Left ventricle myocardium inferior (tissue), 1 donor: Measurements from ENCODE around the gene RBFOX2. TPM values are rescaled to one million over a fixed set of nuclear protein-coding genes. Genes with fewer than 3 reads are reported as not detected.

Experiments used
- DNase-seq: peaks from one replicate; pipeline ENCODE4 v3.0.0-alpha.2; 2020
- H3K27ac ChIP-seq: fragments of 200-600 bp; replicated peaks from 2 replicates; pipeline ENCODE4 v1.8.0; 2021
- H3K27me3 ChIP-seq: fragments of 200-600 bp; 2 replicates; pipeline ENCODE4 v1.8.0; 2021; ENCODE audit warnings: low read depth
- H3K36me3 ChIP-seq: fragments of 200-600 bp; 2 replicates; pipeline ENCODE4 v1.8.0; 2021
- H3K4me1 ChIP-seq: fragments of 200-600 bp; 2 replicates; pipeline ENCODE4 v1.8.0; 2021
- H3K4me3 ChIP-seq: fragments of 200-600 bp; 2 replicates; pipeline ENCODE4 v1.8.0; 2021; ENCODE audit warnings: mild to moderate bottlenecking, moderate library complexity
- H3K9me3 ChIP-seq: fragments of 200-600 bp; replicated peaks from 2 replicates; pipeline ENCODE4 v1.8.0; 2021
- CTCF ChIP-seq: fragments of 200-600 bp; IDR thresholded peaks from 2 replicates; pipeline ENCODE4 v1.8.0; 2021; ENCODE audit warnings: antibody characterized with exemption, mild to moderate bottlenecking, borderline replicate concordance
- intact Hi-C: fragments of 100-400 bp; cut with micrococcal nuclease; formaldehyde crosslinking; loops from one replicate; pipeline ENCODE4 v1.11.0; 2022
- total RNA-seq: library from RNA; stranded (reverse); fragmentation: NEBNext Ultra II Directional; extraction: Animal tissue kit (Norgen Biotek cat#: 25700); gene quantifications from one replicate; pipeline ENCODE4 v1.2.1, GENCODE V29; 2021
- donor health status: DM: no; HTN: yes; CAD: no; lungs with severe emphysema.

RBFOX2 gene
- total RNA-seq, 1 donor from 2014 or later = 75.4 TPM

- no peak for DNase-seq
- Histone ChIP-seq H3K4me3 (no peak overlapping the region), H3K4me1 (peaks cover 1% of the 10 kb centered on the region), H3K27ac (no peak overlapping the region), H3K36me3 (no peaks in the 10 kb centered on the region), H3K9me3 (no peaks in the 10 kb centered on the region), H3K27me3 (no peaks in the 10 kb centered on the region)
- intact Hi-C loops = no loop called here
- TF ChIP-seq CTCF = no peak
These were observed 301.7 kb downstream of the RBFOX2 start for GRCh38 chr22:35726933-35727332.

DNA sequence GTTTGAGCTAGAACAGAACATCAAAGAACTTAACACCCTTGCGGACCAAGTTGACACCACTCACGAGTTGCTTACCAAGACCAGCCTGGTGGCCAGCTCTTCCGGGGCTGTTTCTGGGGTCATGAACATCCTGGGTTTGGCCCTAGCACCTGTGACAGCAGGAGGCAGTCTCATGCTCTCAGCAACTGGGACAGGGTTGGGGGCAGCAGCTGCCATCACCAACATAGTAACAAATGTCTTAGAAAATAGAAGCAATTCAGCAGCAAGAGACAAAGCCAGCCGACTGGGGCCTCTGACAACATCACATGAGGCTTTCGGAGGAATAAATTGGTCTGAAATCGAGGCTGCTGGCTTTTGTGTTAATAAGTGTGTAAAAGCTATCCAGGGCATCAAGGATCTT is 302.2 kb downstream of the RBFOX2 start:
- H3K4me3 ChIP-seq = no peak overlapping the region
- H3K36me3 ChIP-seq = no peaks in the 10 kb centered on the region
- H3K9me3 ChIP-seq = no peaks in the 10 kb centered on the region
- TF ChIP-seq CTCF = no peak
- H3K4me1 ChIP-seq = peaks cover 5% of the 10 kb centered on the region
- no peak for DNase-seq
- no peak overlapping the region for H3K27ac ChIP-seq
- no peaks in the 10 kb centered on the region for H3K27me3 ChIP-seq
- intact Hi-C loops = no loop called here

DNA sequence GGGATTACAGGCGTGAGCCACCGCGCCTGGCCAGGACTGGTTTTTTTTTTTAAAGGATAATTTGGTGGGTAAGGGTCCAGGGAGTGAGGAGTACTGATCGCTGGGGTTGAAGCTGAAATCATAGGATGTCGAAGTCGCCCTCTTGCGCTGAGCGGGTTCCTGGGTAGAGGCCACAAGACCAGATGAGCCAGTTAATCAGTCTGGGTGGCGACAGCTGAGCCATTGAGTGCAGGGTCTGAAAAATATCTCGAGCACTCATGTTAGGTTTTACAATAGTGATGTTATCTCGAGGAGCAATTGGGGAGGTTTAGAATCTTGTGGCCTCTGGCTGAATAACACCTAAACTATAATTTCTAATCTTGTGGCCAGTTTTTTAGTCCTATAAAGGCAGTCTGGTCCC is 303.1 kb downstream of the RBFOX2 start:
- no peak for DNase-seq
- intact Hi-C loops = no loop called here
- Histone ChIP-seq H3K27me3 (no peaks in the 10 kb centered on the region), H3K27ac (no peak overlapping the region), H3K4me3 (no peak overlapping the region), H3K9me3 (no peaks in the 10 kb centered on the region), H3K4me1 (peaks cover 5% of the 10 kb centered on the region), H3K36me3 (no peaks in the 10 kb centered on the region)
- TF ChIP-seq CTCF = no peak

DNA sequence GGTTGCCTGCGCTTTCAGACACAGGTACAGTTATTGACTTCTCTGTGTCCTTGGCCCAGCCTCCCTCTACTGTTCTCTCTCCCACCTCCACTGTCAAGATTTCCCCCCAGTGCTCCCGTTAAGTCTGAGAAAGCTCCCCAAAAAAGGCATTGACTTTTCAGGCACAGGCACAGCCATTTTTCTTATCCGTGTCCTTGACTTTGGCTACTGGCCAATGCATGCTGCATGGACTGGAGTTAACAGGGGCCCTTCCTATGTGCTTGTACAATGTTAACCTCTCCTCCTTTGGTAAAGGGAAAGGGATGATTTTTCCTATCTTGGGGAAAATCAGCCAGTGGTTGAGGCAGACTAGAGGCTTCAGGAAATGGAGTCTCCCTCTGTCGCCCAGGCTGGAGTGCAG is 306.7 kb downstream of the RBFOX2 start:
- H3K36me3 ChIP-seq = no peaks in the 10 kb centered on the region
- no peak overlapping the region for H3K27ac ChIP-seq
- no peaks in the 10 kb centered on the region for H3K27me3 ChIP-seq
- no peak overlapping the region for H3K4me3 ChIP-seq
- intact Hi-C loops = no loop called here
- no peak for TF ChIP-seq CTCF
- H3K9me3 ChIP-seq = peaks cover 4% of the 10 kb centered on the region
- DNase-seq = no peak
- peaks cover 5% of the 10 kb centered on the region for H3K4me1 ChIP-seq

DNA sequence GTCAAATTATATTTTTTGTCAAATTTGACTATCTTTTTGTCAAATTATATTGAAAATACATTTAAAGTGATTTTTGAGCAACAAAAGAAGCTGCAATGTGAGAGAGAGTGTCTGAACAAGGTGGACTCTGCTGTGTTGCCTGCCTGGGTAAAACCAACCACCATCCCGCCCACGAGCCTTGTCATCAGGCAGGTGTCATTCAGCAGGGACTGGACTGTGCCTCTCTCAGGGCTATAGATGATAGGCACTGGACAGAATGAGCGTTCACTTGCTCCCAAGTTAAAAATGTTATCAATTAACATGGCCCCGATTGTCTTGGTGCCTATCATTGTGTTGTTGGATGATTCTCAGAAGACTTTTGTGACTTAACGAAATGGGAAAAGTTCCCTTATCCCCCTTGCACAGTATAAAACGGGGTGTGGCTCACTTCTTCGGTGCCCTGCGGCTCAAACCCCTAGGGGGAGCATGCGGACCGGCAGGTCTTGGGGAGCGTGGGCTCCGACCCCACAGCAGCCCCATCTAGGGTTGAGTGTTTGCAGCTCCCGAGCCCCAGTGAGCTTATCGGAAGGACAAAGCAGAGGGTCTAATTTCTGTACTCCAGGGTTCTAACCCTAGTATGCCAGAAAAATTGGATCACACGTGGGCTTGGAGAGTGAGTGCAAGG is 309.3 kb downstream of the RBFOX2 start:
- no peak for TF ChIP-seq CTCF
- intact Hi-C loops = no loop called here
- Histone ChIP-seq H3K27ac (no peak overlapping the region), H3K4me3 (no peak overlapping the region), H3K9me3 (peaks cover 4% of the 10 kb centered on the region), H3K27me3 (no peaks in the 10 kb centered on the region), H3K36me3 (no peaks in the 10 kb centered on the region), H3K4me1 (peaks cover 5% of the 10 kb centered on the region)
- no peak for DNase-seq
